IMR-90 (cell line): ENCODE data around the gene ANKRD24.

ENCODE experiments used
- BHLHE40 ChIP-seq: fragments of 150-350 bp; IDR thresholded peaks from 2 replicates; pipeline ENCODE4 v1.6.1; 2016; ENCODE audit warnings: mild to moderate bottlenecking, low read depth, low read length
- CEBPB ChIP-seq: IDR thresholded peaks from 2 replicates; pipeline ENCODE4 v1.6.1; 2012; ENCODE audit warnings: low read depth, low read length, improper control_type of control experiment
- MAFK ChIP-seq: IDR thresholded peaks from 2 replicates; pipeline ENCODE4 v1.6.1; 2012; ENCODE audit warnings: low read depth, low read length, improper control_type of control experiment
- MAZ ChIP-seq: IDR thresholded peaks from 2 replicates; pipeline ENCODE4 v1.6.1; 2012; ENCODE audit warnings: low read depth, mild to moderate bottlenecking, low read length, improper control_type of control experiment, moderate library complexity, borderline replicate concordance
- NFE2L2 ChIP-seq: fragments of 150-350 bp; IDR thresholded peaks from 2 replicates; pipeline ENCODE4 v1.6.1; 2016; ENCODE audit warnings: low read depth, mild to moderate bottlenecking, low read length
- POLR2A ChIP-seq: IDR thresholded peaks from 2 replicates; pipeline ENCODE4 v1.6.1; 2012; ENCODE audit warnings: mild to moderate bottlenecking, low read depth, low read length
- SMC3 ChIP-seq: fragments of 150-350 bp; IDR thresholded peaks from 2 replicates; pipeline ENCODE4 v1.6.1; 2016; ENCODE audit warnings: low read depth, mild to moderate bottlenecking, antibody characterized with exemption, low read length, moderate library complexity
- TF ChIP-seq, protein P1 (sequence below): conservative IDR thresholded peaks from 2 replicates; pipeline ENCODE4 v1.5.1; 2012; ENCODE audit warnings: mild to moderate bottlenecking, low read depth, low read length, improper control_type of control experiment

DNA sequence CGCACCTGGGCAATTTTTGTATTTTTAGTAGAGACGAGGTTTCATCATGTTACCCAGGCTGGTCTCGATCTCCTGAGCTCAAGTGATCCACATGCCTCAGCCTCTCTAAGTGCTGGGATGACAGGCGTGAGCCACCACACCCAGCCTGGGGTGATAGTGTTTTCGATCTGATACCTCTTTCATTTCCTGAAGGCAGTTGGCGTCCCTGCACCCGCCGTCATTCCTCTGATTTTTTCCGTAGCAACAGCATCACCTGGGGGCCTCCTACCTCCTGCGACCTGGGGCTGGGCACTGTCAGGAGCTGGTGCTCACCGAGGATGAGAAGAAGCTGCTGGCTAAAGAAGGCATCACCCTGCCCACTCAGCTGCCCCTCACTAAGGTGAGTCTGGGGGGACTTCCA, 18.2 kb upstream of the ANKRD24 start:
- TF ChIP-seq, protein P1, sequence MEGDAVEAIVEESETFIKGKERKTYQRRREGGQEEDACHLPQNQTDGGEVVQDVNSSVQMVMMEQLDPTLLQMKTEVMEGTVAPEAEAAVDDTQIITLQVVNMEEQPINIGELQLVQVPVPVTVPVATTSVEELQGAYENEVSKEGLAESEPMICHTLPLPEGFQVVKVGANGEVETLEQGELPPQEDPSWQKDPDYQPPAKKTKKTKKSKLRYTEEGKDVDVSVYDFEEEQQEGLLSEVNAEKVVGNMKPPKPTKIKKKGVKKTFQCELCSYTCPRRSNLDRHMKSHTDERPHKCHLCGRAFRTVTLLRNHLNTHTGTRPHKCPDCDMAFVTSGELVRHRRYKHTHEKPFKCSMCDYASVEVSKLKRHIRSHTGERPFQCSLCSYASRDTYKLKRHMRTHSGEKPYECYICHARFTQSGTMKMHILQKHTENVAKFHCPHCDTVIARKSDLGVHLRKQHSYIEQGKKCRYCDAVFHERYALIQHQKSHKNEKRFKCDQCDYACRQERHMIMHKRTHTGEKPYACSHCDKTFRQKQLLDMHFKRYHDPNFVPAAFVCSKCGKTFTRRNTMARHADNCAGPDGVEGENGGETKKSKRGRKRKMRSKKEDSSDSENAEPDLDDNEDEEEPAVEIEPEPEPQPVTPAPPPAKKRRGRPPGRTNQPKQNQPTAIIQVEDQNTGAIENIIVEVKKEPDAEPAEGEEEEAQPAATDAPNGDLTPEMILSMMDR, result no peak
- TF ChIP-seq POLR2A (no peak), MAFK (no peak), CEBPB (no peak), SMC3 (no peak), BHLHE40 (no peak), MAZ (no peak), NFE2L2 (no peak)
